Measurements from ENCODE around the gene ACSF3.
"Not testable (repeated sequence)": the region's sequence is repeated elsewhere in the genome, so short reads cannot be mapped to it uniquely, and the experiment has no call there.

The ACSF3 gene

DNA sequence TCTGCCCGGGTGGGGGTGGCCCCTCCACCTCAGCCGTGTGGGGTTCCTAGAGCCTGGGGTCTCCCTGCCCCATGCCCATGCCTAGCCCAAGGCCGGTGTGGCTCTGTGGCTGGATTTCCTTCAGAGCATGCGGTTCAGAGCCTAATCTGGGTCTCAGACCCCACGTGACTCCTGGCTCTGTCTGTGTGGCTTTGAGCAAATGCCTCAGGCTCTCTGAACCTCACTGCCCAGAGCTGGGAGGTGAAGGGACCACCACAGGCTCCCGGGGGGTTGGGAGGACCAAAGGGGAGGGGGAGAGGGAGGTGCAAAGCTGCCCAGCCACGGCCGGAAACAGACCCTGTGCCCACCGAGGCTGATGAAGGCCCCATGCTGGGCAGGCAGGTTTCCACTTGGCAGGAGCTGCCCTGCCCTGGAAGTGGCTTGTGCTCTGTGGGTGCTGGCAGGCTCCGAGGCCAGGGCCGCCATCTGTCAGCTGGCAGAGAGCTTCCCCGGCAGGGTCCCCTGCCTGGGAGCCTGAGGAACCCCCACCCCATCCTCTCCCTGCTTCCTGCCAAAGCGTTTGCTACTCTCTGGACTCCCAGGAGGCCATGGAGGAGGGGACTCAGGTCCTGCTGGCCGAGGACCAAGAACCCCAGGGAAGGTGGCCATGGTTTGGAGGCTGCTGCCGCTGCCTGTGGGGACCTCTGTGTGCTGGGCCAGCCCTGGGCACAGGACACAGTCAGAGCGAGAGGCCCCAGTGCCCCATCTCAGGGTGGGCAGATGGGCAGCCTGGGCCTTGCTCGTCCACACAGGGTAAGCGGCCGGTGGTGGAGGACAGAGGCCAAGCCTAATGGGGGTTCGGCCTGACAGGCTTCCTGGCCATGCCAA, 81.9 kb downstream of the ACSF3 start:
- no peak for DNase-seq (ENCODE audit: low spot score)

DNA sequence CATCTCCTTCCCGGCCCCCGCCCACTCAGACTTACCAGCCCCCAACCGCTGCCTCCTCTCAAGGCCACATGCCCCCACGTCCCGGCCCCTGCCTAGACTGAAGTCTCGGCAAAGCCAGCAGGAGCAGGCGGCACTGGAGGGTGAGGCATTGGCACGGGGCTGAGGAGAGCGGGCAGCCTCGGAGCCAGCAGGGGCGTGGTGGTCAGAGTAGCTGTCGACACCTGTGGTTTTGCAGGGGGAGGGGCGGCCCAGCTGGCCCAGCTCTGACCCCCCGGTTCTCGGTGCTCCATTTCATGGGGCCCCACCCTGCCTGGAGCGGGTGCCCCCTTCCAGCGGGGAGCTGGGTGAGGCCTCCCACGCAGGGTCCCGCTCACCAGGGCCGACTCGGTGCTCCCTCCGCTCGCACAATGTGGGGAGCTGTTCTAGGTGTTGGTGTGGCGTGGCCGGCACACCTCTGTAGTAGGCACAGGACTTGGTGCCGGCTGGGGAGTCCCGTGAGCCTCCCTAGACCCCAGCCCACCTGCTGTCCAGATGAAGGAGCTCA, 82.6 kb downstream of the ACSF3 start:
- no peak for DNase-seq (ENCODE audit: low spot score)

DNA sequence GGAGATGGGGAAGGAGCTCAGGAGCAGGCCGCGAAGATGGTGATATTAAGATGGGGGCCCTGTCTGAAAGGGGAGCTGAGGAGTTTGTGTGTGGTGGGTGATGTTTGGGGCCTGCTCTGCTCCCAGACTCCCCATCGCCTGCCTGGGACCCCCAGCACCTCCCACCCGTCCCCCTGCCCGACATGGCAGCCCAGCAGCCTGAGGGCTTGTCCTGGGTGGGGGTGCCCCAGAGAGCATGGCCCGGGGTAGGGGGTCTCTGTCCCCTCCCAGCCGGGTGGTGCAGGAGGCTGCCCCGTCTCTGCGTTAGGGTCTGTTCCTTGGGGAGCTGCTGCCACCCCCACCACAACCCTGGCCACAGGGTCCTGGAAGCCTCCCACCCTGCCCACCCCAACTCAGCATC, 83.1 kb downstream of the ACSF3 start:
- DNase-seq (ENCODE audit: low spot score): no peak

DNA sequence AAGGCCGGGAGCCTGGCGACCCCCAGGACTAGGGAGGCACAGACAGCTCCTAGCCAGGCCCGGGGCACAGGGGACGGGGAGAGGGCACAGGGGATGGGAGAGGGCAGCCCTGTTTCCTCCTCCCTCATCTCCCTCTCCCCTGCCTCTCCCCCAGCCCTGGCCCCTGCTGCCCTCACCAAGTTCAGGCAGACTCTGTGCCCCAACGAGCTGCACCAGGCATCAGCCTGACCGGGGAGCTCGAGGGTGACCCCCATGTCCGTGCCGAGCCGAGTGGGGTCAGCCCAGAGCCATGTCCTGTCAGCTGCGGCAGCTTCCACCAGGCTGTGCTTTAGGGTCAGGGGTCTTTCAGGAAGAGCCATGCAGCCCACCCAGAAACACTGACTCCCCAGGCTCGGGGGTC, 83.8 kb downstream of the ACSF3 start:
- DNase-seq (ENCODE audit: low spot score): no peak

DNA sequence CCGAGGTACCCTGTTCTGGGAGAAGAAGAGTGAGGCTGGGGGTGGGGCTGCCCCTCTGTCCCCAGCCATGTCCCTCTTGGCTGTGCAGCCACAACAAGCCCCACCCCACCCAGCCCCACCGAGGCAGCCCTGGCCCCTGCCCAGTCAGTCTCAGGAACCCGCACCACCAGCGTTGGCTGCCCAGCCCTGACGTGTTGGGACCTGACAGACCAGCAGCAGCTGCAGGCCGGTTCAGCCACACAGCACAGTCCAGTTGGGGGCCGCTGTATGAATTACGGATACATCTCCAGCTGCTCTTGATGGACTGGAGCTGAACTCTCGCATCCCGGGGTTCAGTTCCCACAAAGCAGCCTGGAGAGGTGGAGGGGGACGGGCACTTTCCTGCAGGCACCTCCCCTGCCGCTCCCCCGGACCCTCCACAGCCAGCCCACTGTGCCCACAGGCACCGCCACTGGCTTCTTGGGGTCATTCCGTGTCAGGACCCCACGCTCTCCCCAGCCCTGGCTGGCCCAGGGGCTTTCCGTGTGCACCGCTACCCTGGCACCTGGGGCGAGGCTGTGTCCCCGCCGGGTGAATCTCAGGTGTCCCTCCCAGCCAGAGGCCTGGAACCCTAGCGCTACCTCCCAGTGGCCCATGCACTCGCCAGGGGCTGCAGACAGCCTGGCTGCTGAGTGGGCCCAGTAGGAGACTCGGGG, 84.9 kb downstream of the ACSF3 start:
- no peak for DNase-seq (ENCODE audit: low spot score)

DNA sequence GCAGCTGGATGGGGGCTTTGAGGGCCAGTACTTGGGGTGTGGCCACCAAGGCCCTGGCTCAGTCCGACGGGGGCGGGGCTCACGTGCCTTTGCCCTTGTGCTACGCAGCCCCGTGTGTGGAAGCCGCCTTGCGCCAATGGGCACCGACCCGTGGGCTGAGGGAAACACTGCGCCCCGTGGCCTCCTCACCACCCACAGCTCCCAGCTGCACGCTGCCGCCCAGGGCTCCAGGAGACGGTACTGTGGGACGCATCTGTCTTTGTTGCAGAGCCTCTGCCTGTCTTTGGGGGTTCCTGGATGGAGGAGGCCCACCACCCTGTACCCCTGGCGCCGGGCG, 85.5 kb downstream of the ACSF3 start:
- DNase-seq (ENCODE audit: low spot score): no peak

DNA sequence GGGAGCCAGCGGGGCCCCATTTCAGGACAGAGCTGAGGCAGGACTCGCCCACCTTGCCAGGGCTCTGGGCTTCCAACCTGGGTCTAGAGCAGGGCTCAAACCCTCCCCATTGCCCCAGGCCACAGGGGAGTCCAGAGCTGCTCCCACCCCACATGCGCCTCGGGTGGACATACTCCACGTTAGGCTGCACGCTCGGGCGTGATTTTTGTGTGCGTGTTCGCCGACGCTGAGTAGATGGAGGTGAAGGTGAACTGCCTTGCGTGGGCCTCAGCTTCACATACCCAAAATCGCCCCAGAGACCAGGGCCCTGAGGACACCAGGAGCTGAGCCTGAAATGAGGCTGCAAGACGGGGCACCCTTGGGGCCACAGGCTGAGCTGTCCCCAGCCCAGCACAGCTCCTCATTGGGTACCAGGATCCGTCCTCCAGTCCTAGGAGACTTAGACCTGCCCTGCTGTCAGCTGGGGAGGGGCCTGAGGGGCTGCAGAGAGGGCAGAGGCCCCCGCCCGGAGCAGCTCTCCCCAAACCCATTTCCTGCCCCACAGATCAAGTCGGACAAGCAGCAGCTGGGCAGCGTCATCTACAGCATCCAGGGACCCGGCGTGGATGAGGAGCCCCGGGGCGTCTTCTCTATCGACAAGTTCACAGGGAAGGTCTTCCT, 86.1 kb downstream of the ACSF3 start:
- no peak for DNase-seq (ENCODE audit: low spot score)

DNA sequence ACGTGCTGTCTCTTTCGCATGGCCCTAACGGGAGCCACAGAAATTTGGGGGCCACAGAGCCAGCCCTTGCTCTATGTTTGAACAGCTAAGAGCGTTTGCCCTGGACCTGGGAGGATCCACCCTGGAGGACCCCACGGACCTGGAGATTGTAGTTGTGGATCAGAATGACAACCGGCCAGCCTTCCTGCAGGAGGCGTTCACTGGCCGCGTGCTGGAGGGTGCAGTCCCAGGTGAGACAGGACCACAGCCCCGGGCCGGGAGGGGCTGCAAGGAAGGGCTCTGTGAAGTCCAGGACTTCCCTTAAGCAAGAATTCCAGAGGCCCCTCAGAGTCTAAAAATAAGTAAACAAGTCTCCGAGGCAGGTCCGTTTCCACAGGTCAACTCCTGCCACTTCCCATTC, 89.8 kb downstream of the ACSF3 start:
- DNase-seq (ENCODE audit: low spot score): no peak

DNA sequence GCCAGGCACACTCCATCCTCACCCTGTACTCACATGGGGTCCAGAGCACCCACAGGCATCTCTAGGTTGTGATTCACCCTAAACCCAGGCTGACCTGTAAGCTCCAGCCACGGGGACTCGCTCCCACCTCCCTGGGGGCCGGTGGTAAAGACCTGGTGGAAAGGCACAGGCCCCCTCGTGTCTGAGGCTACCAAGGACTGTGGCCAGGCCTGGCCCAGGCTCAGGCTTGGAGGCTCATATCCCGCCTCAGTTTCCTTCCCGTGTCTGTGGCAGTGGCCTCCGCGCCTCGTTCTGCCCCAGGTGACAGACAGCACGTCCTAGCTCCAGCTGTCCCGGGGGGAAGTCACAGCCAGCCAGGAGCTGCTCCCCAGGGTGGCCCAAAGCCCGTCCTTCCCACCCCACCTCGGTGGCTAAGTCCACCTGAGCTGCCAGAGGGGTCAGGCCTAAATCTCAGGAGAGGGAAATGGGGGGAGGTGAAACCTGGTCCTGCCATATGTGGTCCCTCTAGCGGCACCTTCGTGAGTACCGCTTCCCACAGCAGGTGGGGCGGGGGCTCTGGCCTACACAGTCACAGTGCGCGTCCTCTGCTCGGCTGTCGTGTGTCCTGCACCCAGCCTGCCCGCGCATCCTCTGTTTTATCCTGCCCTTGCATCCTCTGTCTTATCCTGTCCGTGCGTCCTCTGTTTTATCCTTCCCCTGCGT, 90.5 kb downstream of the ACSF3 start:
- no peak for DNase-seq (ENCODE audit: low spot score)

DNA sequence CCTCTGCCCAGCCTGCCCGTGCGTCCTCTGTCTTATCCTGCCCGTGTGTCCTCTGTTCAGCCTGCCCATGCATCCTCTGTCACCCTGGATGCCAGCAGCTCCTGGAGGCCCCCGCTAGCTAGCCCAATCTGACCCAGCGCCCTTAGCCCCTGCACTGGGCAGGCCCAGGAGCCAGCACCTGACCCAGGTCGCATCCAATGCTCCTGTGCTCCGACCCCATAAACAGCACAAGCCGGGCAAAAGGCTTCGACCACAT, 91.0 kb downstream of the ACSF3 start:
- no peak for DNase-seq (ENCODE audit: low spot score)

DNA sequence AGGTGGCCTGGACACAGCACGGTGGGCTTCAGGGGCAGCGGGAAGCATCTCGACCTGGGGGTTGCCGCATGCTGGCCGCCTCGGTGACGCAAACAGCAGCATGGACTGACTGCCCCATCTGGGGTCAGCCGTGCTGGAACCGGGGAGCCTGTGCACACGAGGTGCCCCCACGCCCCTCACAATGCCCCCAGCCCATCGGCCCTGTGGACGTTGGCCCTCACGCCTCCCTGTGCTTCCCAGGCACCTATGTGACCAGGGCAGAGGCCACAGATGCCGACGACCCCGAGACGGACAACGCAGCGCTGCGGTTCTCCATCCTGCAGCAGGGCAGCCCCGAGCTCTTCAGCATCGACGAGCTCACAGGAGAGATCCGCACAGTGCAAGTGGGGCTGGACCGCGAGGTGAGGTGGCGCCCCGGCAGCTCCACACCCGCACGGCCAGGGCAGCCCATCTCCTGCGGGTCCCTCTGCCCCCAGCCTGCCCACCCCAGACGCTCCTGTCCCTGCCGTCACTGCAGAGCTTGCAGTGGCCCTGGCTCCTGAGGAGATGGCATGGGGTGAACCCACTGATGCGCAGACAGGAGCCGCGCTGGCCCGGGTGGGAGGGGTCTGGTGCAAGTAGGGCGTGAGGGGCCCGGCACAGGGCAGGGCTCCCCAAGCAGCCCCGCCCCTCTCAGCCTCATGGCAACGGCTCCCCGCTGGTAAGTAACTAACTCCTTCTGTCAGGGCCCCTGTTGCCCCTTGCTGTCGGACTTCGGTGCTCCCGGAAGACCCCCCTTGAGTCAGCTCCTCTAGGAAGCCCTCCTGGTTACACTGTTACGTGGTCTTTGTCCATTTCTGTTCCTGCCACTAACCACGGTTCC, 91.5 kb downstream of the ACSF3 start:
- no peak for DNase-seq (ENCODE audit: low spot score)

DNA sequence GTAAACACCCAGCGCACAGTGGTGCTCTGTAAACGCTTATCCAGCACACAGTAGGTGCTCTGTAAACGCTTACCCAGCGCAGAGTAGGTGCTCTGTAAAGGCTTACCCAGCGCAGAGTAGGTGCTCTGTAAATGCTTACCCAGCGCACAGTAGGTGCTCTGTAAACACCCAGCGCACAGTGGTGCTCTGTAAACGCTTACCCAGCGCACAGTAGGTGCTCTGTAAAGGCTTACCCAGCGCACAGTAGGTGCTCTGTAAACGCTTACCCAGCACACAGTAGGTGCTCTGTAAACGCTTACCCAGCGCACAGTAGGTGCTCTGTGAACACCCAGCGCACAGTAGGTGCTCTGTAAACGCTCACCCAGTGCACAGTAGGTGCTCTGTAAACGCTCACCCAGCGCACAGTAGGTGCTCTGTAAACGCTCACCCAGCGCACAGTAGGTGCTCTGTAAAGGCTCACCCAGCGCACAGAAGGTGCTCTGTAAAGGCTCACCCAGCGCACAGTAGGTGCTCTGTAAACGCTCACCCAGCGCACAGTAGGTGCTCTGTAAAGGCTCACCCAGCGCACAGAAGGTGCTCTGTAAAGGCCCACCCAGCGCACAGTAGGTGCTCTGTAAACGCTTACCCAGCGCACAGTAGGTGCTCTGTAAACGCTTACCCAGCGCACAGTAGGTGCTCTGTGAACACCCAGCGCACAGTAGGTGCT, 92.4 kb downstream of the ACSF3 start:
- not testable (repeated sequence) for DNase-seq (ENCODE audit: low spot score)

DNA sequence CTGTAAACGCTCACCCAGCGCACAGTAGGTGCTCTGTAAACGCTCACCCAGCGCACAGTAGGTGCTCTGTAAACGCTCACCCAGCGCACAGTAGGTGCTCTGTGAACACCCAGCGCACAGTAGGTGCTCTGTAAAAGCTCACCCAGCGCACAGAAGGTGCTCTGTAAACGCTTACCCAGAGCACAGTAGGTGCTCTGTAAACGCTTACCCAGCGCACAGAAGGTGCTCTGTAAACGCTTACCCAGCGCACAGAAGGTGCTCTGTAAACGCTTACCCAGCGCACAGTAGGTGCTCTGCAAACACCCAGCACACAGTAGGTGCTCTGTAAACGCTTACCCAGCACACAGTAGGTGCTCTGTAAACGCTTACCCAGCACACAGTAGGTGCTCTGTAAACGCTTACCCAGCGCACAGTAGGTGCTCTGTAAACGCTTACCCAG, 93.0 kb downstream of the ACSF3 start:
- DNase-seq (ENCODE audit: low spot score): not testable (repeated sequence)

DNA sequence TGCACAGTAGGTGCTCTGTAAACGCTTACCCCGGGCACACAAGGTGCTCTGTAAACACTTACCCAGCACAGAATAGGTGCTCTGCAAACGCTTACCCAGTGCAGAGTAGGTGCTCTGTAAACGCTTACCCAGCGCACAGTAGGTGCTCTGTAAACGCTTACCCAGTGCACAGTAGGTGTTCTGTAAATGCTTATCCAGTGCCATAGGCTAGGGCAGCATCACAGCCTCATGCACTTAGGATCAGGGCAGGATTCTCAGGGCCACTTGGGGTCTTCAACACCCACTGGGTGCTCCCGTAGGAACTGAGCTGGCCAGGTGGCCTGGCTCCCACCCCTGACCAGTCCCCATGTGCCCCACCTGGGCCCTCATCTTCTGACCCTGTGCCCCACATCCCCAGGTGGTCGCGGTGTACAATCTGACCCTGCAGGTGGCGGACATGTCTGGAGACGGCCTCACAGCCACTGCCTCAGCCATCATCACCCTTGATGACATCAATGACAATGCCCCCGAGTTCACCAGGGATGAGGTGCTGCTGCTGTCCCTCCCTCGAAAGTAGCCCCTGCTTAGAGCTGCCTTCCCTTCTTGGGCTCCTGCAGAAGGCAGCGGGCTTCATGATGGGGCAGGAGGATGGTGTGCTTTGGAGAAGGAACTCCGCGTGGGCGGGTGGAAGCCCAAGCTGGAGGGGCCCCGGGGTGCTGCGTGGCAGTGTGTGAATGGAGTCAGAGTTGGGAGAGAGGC, 93.5 kb downstream of the ACSF3 start:
- no peak for DNase-seq (ENCODE audit: low spot score)

DNA sequence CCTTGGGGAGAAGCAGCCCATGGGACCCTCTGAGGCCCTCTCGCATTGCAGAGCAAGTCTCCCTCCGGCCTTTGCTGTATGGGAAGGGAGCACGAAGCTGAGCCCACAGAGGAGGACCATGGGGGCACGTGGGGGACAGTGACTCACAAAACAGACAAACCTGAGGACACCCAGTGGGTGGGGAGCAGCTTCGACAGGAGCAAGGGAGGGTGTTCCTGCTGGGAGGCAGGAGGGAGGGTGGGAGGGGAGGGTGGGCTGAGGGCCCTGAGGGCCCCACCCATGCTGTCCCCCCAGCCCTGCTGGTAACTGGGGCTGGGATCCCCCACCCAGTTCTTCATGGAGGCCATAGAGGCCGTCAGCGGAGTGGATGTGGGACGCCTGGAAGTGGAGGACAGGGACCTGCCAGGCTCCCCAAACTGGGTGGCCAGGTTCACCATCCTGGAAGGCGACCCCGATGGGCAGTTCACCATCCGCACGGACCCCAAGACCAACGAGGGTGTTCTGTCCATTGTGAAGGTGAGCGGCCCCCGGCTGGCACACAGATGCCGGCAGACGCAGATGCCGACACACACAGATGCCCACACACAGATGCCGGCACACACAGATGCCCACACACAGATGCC, 94.2 kb downstream of the ACSF3 start:
- DNase-seq (ENCODE audit: low spot score): no peak

DNA sequence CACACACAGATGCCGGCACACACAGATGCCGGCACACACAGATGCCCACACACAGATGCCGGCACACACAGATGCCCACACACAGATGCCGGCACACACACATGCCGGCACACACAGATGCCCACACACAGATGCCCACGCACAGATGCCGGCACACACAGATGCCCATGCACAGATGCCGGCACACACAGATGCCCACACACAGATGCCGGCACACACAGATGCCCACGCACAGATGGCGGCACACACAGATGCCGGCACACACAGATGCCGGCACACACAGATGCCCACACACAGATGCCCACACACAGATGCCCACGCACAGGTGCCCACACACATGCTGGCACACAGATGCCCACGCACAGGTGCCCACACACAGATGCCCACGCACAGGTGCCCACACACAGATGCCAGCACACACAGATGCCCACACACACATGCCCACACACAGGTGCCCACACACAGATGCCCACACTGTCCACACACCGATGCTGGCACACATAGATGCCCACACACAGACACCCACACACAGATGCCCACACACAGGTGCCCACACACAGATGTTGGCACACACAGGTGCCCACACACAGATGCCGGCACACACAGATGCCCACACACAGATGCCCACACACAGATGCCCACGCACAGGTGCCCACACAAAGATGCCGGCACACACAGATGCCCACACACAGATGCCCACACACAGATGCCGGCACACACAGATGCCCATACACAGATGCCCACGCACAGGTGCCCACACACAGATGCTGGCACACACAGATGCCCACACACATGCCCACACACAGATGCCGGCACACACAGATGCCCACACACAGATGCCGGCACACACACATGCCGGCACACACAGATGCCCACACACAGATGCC, 95.1 kb downstream of the ACSF3 start:
- not testable (repeated sequence) for DNase-seq (ENCODE audit: low spot score)

DNA sequence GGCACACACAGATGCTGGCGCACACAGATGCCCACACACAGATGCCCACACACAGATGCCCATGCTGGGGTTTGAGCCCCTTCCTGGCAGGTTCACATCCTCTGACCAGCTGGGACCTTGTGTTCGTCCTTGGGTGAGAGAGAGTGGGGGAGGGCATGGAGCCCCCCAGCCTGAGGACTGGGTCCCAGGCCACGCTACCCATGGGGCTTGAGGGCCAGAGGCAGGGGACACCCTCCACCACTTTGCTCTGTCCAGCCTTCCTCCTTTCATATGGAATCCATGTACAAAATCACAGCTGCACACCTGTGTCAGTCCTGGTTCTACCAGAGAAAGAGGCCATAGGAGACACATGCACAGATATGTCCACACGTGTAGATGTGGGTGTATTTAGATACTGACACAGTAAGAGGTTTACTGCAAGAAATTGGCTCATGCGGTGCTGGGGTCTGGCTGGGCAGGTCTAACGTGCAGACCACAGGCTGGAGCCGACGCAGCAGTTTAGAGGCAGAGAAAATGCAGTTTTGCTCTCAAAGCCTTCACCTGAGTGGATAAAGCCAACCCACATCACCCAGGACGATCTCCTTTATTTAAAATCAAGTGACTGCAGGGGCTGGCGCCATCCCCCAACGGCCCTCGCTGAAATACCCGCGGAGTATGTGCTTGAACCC, 95.8 kb downstream of the ACSF3 start:
- DNase-seq (ENCODE audit: low spot score): no peak

Data from COLO829 (cell line).